KG1 (cell line): ENCODE measurements around the gene GFM2.
"Not testable (repeated sequence)": the region's sequence is repeated elsewhere in the genome, so short reads cannot be mapped to it uniquely, and the experiment has no call there.

Source experiments
- DNase-seq: peaks from one replicate; lab custom pipeline; 2025; lab: John Stamatoyannopoulos, UW

GFM2 gene, protein sequence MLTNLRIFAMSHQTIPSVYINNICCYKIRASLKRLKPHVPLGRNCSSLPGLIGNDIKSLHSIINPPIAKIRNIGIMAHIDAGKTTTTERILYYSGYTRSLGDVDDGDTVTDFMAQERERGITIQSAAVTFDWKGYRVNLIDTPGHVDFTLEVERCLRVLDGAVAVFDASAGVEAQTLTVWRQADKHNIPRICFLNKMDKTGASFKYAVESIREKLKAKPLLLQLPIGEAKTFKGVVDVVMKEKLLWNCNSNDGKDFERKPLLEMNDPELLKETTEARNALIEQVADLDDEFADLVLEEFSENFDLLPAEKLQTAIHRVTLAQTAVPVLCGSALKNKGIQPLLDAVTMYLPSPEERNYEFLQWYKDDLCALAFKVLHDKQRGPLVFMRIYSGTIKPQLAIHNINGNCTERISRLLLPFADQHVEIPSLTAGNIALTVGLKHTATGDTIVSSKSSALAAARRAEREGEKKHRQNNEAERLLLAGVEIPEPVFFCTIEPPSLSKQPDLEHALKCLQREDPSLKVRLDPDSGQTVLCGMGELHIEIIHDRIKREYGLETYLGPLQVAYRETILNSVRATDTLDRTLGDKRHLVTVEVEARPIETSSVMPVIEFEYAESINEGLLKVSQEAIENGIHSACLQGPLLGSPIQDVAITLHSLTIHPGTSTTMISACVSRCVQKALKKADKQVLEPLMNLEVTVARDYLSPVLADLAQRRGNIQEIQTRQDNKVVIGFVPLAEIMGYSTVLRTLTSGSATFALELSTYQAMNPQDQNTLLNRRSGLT

DNA sequence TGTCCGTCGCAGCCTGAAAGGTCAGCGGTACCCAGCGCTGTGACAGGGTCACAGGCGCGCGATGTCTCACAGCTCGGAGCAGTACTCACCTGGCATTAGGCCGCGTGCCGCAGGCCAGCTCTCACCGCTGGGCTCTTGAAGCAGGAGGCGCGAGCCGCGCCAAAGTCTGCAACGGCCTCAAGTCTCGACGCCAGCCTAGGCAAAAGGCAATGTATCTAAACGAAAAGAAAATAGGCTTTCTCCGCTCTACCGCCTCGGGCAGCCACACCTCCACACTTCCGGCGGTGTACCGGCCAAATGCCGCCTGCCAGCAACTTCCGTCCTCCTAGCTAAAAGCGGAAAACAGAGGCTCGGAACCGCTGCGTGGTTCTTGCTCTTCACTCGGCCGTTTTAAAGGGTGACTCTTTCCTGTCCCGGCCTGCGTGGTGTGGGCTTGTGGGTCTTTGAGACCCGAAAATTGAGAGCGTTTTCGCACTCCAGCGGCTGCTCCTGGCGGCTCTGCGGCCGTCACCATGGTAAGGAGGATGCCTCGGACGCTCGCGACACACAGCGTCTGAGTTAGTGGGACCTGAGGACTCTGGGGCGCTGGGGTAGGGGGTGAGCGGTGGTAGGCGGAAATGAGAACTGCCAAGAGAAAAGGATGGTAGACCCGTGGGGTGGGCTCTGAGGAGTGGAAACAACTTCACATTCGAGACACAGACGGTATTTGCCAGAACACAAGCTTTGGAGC lies at the start of gene GFM2, which contains the start of gene NSA2:
TSS of gene GFM2 (minus strand) at position 269 of the 730 bp plus-strand sequence. CDS start 3,375 bp downstream, outside the sequence.
TSS of gene NSA2 (plus strand) at position 401 of the 730 bp plus-strand sequence. CDS start at position 513, 112 bp downstream.
- peak; percentile 98 for DNase-seq

DNA sequence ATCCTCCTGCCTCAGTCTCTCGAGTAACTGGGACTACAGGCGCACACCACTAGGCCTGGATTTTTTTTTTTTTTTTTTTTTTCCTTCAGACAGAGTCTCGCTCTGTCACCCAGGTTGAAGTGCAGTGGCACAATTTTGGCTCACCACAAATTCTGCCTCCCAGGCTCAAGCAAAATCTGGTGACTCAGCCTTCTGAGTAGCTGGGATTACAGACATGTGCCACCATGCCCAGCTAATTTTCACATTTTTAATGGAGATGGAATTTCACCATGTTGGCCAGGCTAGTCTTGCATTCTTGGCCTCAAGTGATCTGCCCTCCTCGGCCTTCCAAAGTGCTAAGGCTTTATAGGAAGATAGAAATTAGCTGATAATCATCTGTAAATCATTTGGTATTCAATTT lies 44.0 kb upstream of the GFM2 start:
- no peak for DNase-seq

DNA sequence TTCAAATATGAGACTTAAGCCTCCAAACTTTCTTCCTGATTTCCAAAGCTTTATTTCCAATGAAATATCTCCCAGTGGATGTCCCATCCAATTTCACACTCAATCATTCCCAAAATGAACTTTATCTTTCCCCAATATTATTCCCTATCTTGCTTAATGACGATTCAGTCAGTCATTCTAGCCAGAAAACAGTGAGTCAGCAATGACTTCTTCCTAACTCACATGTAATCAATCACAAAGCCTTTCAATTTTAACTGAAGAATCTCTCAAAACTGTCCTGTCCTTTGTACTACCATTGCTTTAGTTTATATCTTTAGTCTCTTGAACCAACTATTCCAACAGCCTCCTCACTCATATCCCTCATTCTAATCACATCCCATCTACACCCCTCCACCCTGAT lies 35.0 kb upstream of the GFM2 start:
- no peak for DNase-seq

DNA sequence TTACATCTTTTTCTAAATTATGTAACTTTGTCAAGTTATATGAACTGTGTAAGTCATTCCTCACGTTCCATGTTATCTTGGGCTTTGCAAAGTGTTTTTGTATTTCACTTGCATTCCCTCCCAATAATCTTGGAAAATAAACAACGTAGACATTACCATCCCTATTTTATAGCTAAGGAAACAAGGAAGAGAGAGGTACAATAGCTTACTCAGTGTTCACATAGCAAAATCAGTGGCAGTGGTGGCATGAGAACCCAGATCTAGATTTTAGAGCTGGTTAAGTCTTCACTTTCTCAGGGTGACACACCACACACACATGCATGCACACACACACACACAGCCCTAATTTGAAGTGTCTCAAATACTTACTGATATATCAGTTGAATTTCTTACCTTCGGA lies 34.3 kb upstream of the GFM2 start:
- no peak for DNase-seq

DNA sequence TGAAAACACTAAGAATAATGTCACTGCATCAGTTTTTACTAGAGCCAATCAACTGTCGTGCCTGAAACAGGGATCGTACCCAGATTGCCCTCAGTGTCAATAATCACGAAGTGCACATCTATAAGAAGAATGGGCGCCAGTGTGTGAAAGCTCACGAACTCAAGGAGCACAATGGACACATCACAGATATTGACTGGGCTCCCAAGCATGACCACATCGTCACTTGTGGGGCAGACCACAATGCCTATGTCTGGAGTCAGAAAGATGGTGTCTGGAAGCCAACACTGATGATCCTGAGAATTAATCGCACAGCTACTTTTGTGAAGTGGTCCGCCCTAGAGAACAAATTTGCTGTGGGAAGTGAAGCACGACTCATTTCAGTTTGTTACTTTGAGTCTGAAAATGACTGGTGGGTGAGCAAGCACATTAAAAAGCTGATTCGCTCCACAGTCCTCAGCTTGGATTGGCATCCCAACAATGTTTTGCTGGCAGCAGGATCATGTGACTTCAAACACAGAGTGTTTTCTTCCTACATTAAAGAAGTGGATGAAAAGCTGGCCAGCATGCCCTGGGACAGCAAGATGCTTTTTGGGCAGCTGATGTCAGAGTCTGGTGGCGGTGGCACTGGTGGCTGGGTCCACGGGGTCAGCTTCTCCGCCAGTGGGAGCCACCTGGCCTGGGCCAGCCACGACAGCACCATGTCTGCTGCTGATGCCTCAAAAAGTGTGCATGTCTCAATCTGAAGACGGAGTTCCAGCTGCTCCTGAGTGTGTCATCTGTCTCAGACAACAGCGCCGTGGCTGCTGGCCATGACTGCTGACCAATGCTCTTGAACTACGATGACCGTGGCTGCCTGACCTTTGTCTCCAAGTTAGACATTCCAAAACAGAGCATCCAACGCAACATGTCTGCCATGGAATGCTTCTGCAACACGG lies 32.3 kb upstream of the GFM2 start:
- DNase-seq, result no peak

DNA sequence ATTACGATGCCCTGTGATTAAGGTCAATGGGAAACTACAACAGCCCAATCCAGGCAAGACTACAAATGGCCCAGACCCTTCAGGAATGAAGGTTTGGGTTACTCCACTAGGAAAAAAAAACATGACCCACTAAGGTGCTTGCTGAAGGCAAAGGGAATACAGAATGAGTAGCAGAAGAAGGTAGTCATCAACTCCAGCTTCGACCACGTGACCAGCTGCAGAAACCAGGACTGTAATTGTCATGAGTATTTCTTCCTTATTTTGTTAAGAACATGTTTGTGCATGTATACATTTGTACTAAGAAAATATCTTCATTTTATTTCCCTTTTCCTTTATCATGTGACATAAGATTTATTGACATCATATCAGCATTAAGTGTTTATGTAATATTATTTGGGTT lies 24.8 kb upstream of the GFM2 start:
- DNase-seq, result not testable (repeated sequence)

DNA sequence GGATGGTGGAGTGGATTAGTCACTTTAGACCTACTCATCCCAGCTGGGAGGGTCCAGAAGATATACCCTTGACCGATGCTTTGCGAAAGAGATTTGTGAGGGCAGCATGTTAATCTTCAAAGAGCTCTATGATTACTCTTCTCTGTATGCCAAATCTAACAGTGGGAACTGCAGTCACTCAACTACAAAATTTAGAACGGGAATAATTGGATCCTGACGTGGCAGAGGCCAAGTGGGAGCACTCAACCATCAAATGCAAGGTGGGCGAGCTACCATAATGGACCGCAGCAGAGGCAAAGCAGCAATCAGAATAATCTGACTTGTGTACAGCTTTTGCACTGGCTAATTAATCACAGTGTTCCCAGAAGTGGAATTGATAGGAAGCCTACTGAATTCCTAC lies 20.5 kb upstream of the GFM2 start:
- DNase-seq, result no peak

DNA sequence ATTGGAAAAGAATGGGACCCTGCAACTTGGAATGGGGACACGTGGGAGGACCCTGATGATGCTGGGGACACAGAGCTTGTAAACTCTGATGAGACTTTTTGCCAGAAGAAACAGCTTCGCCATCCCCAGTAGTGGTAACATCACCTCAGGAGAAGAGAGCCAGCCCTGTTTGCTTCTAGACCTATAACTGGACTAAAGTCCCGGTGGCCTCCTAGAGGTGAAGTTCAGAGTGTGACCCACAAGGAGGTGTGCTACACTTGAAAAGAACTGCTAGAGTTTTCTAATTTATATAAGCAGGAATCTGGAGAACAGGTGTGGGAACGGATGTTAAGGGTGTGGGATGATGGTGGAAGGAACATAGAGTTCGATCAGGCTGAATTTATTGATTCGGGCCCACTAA lies 19.9 kb upstream of the GFM2 start:
- DNase-seq, result no peak

DNA sequence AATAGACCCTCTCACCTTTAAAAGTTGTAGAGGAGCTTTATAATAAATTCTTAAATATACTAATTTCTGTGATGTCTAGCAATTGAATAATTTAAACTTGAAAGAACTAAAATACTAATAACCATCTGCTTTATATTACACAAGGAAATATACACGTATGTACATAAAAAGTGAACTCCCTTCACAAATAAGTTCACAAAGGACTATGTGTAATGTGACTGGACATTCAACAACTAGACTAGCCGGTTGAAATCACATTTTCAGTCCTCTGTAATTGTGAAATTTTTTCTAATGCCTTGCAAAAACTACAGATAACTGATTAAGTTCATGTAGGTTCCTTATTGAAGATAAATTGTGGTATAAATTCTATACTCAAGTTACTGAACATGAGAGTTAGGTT lies 11.7 kb upstream of the GFM2 start:
- no peak for DNase-seq

DNA sequence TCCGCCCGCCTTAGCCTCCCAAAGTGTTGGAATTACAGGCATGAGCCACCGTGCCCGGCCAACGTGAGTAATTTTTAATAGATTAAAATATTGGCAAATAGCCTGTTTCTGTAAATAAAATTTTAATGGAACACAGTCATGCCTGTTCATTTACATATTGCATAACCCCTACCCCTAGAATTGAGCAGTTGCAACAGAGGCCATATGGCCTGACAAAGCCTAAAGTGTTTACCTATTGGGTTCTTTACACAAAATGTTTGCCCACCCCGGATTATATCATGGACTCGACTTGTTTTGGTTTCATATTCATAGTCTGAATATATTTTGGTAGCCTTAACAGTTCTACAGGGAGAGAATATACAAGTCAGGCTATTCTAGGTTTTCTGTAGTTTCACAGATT lies 5.4 kb upstream of the GFM2 start:
- DNase-seq, result no peak

DNA sequence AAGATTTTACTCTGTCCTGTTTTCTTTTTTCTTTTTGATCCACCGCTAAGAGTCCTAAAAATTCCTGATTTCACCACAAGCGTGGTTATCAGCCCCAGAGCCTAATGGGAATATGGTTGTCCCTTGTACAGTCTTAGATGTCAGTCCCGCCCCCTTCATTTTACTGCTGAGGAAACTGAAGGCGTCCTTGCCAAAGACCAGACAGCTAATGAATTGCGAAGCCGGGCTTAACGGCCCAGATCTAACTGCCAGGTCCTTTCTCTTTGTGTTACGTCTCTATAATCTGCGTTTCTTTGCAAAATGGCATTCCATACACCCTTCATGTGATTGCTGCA lies 629 bp upstream of the GFM2 start:
- DNase-seq, result no peak

DNA sequence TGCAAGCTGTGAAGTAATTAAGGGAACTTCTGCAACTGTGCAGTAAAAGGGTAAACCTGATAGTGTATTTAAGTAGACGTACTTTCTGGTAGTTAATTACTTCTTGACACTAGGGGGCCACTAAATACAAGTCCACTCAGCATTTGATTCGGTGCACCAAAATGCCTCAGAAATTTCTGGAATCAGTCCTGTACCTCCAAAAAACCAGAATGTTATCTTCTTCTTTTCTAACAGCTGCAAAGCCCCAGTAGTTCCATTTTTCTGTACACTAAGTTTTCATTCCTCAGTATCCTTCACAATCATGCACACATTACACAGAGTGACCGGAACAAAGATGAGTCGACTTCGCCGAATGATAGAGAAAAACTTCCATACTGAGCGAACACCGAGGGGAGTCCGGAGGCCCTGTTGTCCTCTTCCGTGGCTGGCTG lies 484 bp downstream of the GFM2 start:
- DNase-seq, result peak; percentile 40

DNA sequence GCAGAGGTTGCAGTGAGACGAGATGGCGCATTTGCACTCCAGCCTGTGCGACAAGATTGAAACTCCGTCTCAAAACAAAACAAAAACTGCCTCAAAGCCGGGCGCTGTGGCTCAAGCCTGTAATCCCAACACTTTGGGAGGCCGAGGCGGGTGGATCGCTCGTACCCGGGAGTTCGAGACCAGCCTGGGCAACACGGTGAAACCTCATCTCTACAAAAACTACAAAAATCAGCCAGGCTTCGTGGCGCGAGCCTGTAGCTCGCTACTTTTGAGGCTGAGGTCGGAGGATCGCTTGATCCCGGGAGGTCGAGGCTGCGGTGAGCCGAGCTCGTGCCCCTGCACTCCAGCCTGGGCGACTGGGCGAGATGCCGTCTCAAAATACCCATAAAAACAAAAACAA lies 988 bp downstream of the GFM2 start:
- DNase-seq, result no peak

DNA sequence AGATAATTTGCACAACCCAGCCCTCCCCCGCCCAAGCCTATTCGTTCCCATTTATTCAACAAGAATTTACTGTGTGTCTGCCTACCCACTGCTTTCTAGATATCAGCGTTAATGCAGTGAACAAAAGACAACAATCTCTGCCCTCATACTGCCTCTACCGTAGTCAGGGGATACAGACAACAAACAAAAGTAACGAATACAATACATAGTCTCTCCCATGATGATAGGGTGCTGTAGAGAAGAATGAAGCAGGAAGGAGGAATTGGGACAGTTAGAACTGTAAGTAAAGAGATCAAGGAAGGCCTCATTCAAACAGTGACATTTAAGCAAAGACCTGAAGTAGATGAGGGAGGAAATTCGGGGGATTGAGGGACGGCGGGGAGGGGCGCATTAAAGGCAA lies 1.7 kb downstream of the GFM2 start:
- DNase-seq, result no peak

DNA sequence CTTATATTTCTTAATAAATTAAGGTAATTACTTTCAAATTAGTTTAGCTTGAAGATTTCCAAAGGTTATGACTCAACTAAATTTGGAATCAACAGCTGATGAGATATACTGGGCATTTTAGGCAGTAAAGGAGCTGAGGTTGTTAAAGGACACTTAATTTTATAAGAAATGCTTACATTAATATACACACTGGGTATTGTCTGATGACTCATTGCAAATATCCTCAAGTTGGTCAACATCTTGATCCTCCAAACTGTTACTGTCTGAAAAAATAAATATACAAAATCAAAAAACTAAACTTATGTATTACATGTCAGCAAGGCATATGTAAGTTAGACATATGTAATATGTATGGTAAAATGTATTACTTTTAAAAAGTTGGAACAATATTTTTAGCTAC lies 3.4 kb downstream of the GFM2 start:
- DNase-seq, result no peak

DNA sequence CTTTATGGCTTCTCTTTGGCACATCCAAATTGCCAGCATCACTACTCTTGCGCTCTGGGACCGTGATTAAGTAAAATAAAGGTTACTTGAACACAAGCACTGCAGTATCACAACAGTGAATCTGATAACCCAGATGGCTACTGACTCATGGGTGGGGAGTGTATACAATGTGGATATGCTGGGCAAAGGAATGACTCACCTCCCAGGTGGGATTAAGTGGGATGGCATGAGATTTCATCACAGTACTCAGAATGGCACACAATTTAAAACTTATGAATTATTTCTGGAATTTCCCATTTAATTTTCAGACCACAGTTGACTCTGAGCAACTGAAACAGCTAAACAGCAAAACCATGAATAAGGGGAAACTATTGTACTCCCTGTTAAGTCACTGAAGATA lies 4.3 kb downstream of the GFM2 start:
- no peak for DNase-seq

DNA sequence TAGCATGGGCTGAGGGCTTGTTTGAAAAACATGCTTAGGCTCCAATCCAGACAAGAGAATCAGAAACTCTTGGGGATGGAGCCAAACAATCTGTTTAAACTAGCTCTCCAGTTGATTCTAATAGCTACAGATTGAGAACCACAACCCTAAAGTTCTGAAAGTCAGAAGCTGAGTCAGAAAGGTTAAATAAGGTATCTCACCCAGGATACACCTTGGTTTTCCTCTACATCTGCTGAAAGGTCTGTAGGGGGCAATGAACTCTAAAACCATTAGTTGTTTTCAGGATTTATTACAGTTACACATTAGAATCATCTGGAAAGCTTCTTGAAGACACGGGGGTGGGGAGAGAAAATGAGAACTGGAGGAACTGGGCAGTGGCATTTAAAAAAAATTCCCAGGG lies 5.7 kb downstream of the GFM2 start:
- no peak for DNase-seq

DNA sequence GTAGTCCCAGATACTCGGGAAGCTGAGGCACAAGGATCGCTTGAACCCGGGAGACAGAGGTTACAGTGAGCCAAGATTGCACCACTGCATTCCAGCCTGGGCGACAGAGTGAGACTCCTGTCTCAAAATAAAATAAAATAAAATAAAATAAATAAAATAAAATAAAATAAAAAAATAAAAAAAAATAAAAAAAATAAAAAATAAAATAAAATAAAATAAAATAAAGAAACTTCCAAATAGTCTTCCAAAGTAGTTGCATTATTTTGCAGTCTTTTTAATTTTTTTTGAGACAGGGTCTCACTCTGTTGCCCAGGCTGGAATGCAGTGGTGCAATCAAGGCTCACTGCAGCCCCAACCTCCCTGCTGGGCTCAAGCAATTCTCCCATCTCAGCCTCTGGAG lies 18.2 kb downstream of the GFM2 start:
- DNase-seq, result not testable (repeated sequence)

DNA sequence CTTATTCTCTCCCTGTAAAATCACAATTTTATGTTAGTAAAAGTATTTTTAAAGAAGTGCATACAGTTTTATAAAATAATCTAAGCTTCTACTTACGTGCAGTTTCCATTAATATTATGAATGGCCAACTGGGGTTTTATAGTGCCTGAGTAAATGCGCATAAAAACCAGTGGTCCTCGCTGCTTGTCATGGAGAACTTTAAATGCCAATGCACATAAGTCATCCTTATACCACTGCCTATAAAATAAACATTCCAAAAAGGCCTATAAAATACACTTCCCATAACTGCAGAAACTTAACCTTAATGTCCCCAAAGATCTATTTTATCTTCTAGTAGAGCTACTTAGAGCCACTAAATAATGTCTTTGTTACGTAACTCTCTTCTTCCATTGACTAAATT lies 28.5 kb downstream of the GFM2 start:
- no peak for DNase-seq

DNA sequence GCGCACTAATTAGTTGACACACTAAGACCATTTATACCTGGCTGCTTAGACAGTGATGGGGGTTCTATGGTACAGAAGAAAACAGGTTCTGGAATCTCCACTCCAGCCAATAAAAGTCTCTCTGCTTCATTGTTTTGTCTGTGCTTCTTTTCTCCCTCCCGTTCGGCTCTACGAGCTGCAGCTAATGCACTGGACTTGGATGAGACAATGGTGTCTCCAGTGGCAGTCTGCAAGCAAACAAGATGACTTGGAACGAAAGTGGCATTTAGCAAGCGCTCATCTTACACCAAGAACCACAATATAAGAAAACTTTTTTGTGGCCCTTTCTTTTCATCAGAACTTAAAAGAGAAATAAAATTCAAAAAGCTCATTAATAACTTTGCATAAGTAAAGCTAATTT lies 30.2 kb downstream of the GFM2 start:
- DNase-seq, result no peak

DNA sequence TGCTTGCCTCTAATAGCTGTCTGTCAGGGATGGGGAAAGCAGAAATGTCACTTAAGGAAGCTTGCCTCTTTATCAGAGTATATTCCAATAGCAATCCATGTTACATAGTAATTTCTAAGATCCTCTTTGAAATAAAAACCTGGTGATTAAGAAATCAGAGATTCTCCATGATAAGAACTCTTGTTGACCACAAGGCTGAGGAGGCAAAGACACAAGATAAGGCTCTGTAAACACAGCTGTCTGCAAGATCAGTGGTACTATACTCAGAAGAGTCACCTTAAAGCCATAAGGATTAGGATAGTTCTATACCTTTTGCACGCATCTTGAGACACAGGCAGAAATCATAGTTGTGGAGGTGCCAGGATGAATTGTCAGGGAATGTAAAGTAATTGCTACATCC lies 41.6 kb downstream of the GFM2 start:
- DNase-seq, result no peak

DNA sequence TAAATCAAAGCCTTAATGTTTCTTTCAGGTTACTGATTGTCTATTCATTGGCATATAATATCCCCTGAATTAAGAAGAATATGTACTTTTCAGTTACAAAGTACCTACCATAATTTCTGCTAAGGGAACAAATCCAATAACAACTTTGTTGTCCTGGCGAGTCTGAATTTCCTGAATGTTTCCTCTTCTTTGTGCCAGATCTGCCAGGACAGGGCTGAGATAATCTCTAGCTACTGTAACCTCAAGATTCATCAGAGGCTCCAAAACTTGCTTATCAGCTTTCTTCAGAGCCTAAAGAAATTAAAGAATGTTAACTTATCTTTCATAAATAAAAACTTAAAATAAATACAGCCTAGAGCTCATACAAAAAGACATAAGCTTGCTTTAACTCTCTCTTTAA lies 44.6 kb downstream of the GFM2 start:
- DNase-seq, result no peak
